Inflammatory macrophage (primary cell): Measurements from ENCODE around the gene CCDC183.
"Not testable (repeated sequence)": the region's sequence is repeated elsewhere in the genome, so short reads cannot be mapped to it uniquely, and the experiment has no call there.

Experiments
- DNase-seq, 2 donors: peaks; one replicate each; pipeline ENCODE4 v3.0.0-alpha.2; 2020 to 2022

CCDC183 gene

DNA sequence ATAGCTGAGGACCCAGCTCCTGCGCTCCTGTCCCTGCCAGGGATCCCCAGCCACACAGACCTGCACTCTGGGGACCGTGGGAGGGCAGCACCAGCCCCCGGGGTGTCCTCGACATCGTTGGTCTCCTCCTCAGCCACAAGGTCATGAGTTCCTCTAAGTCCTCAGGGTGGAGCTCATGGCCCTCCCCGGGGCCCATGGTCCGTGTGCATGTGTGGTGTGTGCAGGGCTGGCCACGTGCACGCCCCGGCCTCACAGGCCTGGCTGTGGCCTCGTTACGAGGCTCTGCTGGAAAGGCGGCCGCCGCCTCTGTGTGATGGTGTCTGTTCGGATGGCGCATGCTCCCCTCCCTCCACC is 30.0 kb downstream of the CCDC183 start:
- DNase-seq, result no peak

GRCh38 chr9:136826703-136827582 is 30.8 kb downstream of the CCDC183 start:
- no peak for DNase-seq

- DNase-seq, result no peak
These were observed 31.8 kb downstream of the CCDC183 start for GRCh38 chr9:136827794-136828473.

DNA sequence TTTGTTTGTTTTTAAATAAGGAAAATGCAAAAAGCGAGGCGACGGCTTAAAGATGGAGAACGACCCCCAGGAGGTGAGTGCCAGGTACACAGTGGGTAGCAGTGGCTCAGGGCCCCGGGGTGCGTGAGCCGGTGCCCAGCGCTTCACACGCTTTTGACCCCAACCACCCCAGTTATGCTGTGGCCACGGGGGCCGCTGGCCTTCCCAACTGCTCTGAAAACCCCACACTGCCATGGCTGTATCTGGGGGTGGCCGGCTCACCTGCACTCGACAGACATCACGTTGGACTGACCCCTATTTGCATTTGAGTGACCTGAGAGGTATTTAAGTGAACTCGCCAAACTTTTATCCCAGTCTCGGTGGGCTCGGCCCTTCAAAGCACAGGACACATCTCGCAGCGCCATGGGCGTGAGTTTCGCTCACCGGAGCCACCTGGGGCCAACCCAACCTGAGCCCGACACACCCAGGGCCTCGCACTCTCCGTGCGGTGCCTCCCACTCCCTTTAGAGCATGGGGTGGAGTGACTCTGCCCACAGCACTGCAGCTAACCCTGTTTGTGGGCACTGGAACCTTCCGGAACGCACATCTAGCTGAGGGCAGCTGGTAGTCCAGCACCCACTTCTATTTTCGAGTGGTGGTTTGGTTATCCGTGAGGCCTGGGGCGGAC is 32.5 kb downstream of the CCDC183 start:
- DNase-seq, result no peak

- no peak for DNase-seq
These were observed 33.3 kb downstream of the CCDC183 start for GRCh38 chr9:136829412-136829811.

DNA sequence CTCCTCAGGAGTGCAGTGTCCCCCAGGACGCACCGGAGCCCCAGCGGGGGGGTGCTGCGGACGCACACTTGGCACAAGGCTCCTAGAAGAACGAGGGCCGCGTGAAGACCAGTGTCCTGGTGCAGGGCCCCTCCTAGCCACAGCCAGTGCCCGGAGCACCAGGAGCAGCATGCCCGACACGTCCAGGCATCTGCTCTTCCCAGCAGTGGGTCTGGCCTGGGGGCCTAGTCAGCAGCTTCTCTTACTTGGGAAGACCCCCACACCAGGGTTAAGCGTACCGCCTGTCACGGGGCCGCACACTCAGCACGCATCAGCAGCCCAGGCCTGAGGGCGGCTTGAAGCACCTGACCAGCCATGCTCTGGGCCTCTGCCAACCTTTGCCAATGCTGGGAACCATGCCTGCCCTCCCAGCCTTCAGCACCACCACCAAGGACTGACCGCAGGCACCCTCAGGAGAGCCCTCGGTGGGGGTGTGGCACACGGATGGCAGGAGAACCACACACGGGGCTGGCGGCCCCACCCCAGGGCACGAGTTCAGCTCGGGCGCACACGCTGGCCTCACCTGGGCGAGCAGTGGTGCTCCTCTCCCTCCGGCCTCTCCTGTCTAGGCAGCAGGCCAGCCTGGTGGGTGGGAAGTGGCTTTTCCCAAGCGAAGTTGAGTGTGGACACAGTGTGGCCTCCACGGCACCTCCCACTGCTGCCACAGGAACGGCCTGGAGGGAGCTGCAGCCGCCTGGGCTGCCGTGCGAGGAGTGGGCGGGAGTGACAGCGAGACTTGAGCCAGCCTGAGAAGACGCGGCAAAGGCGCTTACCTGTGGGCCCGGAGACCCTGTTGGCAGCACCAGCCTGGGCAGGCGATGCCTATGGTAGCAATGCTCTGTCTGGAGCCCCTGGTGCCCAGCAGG is 34.1 kb downstream of the CCDC183 start:
- no peak for DNase-seq

DNA sequence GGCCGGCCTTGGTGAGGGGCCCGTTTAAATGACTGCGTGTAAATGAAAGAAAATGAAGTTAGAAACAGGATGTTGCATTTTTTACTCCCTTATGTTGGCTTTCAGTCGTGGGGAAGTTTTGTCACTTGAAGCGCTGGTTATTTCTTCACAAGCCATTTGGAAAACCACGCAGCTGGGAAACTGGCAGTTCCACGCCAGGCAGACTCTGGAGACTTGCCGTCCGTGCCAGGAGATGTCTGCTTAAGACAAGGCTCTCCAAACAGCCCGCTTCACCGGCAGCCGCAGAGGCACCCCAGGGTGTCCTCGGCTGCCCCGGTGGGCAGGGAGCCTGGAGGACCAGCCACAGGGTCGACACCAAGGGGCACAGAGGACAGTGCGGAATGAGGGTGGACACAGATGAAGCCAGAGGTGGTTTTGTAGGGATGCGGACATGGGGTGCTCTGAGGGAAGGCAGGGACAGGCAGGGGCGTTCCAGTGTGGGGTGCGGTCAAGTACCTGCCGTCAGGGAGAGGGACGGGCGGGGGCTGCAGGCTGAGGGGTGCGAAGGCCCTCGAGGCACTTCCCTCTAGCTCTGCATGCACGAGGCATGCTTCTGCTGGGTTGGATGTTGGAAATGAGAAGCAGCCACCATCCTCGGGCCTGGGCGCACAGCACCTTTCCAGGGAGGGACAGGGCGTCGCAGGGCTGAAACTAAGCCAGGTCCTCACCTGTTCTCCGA is 35.0 kb downstream of the CCDC183 start:
- no peak for DNase-seq

GRCh38 chr9:136831720-136832104 is 35.6 kb downstream of the CCDC183 start:
- no peak for DNase-seq

GRCh38 chr9:136832581-136832980 is 36.4 kb downstream of the CCDC183 start:
- no peak for DNase-seq

- DNase-seq, result not testable (repeated sequence)
These were observed 37.4 kb downstream of the CCDC183 start for GRCh38 chr9:136833381-136834048.

GRCh38 chr9:136835162-136835931 is 39.2 kb downstream of the CCDC183 start:
- no peak for DNase-seq

DNA sequence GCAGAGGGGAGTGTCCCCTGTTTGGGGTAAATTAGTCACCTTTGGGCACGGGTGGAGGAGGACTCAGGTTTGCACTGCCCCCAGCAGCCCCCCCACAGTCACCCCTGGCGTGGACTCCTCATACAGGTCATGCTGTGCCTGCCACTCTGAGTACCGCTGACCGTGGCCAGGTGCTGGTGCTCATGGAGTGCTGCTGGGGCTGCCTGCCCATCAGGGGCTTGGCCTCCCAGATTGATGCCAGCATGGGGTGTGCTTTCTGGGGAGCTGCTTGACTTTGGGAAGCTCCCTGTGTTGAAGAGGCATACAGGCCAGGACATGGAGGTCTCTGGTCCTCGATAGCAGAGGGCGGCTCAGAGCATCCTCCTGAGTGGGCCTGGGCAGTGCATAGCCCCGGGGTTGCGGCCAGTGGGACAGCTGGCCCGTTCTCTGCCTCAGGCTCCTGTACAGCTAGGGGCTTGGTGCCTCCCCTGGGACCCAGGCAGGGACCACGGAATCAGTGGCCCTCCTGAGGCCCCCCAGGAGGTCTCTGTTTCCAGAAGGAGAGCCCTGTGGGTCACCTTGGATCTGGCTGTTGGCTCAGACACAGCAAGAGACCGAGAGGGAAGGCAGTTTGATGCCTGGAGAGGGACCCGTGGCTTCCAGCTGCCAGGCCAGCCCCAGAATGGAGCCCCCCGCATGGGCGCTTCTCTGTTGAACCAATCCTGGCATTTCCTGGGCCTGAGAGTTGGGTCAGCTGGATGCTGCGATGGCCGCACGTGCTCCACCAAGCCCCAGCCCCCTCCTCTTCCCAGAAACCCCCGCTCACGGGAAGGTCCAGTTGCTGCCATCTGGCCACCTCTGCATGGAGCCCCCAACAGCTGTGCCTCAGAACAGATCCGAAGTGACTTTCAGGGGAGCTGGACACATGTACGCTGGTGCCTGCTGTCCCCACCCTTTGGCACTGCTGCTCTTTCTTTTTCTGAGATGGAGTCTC is 40.1 kb downstream of the CCDC183 start:
- DNase-seq, result no peak

DNA sequence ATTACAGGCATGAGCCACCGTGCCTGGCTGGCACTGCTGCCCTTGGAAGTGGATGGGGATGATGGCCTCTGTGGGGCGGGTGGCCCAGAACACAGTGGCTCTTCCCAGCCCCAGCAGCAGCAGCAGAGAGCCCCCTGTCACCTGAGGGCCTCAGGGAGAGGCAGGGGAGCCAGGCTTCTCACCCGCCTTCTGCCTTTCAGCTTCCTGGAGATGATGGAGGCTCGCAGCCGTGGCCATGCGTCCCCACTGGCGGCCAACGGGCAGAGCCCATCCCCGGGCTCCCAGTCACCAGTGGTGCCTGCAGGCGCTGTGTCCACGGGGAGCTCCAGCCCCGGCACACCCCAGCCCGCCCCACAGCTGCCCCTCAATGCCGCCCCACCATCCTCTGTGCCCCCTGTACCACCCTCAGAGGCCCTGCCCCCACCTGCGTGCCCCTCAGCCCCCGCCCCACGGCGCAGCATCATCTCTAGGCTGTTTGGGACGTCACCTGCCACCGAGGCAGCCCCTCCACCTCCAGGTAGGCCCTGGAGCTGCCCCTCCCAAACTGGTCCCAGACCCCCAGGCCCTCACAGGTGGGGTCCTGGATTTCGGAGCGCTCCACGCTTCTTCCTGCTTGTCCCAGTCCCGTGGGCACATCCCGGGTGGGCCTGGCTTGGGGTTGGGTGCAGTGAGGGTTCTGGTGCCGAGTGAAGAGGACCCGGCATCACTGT is 41.2 kb downstream of the CCDC183 start:
- no peak for DNase-seq

DNA sequence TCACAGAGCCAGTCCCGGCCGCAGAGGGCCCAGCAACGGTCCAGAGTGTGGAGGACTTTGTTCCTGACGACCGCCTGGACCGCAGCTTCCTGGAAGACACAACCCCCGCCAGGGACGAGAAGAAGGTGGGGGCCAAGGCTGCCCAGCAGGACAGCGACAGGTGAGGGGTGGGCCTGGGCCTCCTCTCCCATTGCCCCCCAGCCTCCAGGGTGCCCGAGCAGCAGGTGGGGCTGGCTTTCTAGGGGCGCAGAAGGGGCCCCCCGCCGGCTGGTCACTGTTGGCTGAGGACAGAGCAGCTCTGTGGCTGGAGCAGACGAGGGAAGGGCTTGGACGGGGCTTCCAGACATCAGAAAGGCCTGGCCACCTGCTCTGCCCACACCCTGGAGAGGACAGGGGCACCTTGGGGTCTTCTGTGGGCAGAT is 41.7 kb downstream of the CCDC183 start:
- not testable (repeated sequence) for DNase-seq

GRCh38 chr9:136838314-136839228 is 42.4 kb downstream of the CCDC183 start:
- no peak for DNase-seq

- DNase-seq, result no peak
These were observed 43.3 kb downstream of the CCDC183 start for GRCh38 chr9:136839229-136840139.
